Thyroid gland (tissue), 4 donors: ENCODE measurements around the gene ZKSCAN1.

ENCODE experiments used
- POLR2A ChIP-seq, 2 donors: fragments of 450-650 bp; IDR thresholded peaks; one replicate each; pipeline ENCODE4 v1.6.1; 2017; ENCODE audit warnings: antibody characterized with exemption in 2 of 2, mild to moderate bottlenecking in 2 of 2, moderate library complexity in 1 of 2
- TF ChIP-seq, protein P1 (sequence below), 6 experiments: fragments of 200-600 bp in 3 of 6; fragments of 450-650 bp in 3 of 6; sonication (generic) in 3 of 6; IDR thresholded peaks; one replicate each; pipeline ENCODE4 v1.5.1; 2016 to 2019; ENCODE audit warnings: antibody characterized with exemption in 6 of 6, mild to moderate bottlenecking in 2 of 6, inconsistent platforms in 1 of 6, moderate library complexity in 1 of 6

DNA sequence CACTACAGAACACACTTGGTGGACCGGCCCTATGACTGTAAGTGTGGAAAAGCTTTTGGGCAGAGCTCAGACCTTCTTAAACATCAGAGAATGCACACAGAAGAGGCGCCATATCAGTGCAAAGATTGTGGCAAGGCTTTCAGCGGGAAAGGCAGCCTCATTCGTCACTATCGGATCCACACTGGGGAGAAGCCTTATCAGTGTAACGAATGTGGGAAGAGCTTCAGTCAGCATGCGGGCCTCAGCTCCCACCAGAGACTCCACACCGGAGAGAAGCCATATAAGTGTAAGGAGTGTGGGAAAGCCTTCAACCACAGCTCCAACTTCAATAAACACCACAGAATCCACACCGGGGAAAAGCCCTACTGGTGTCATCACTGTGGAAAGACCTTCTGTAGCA, 48.8 kb downstream of the ZKSCAN1 start:
- TF ChIP-seq, protein P1, sequence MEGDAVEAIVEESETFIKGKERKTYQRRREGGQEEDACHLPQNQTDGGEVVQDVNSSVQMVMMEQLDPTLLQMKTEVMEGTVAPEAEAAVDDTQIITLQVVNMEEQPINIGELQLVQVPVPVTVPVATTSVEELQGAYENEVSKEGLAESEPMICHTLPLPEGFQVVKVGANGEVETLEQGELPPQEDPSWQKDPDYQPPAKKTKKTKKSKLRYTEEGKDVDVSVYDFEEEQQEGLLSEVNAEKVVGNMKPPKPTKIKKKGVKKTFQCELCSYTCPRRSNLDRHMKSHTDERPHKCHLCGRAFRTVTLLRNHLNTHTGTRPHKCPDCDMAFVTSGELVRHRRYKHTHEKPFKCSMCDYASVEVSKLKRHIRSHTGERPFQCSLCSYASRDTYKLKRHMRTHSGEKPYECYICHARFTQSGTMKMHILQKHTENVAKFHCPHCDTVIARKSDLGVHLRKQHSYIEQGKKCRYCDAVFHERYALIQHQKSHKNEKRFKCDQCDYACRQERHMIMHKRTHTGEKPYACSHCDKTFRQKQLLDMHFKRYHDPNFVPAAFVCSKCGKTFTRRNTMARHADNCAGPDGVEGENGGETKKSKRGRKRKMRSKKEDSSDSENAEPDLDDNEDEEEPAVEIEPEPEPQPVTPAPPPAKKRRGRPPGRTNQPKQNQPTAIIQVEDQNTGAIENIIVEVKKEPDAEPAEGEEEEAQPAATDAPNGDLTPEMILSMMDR (IDR thresholded peaks at IDR 0.05): no peak
- TF ChIP-seq POLR2A (IDR thresholded peaks at IDR 0.05): no peak
